Heart left ventricle (tissue), 13 donors: ENCODE data around the gene ENKD1.

Experiments
- CTCF ChIP-seq, 12 donors: fragments of 200-600 bp; sonication (generic) in 4 of 12; IDR thresholded peaks; one replicate each; pipeline versions ENCODE4 v1.5.0 to v1.8.0; 2018 to 2022; ENCODE audit warnings: antibody characterized with exemption in 12 of 12, mild to moderate bottlenecking in 5 of 12
- POLR2A ChIP-seq, 2 donors: fragments of 450-650 bp; IDR thresholded peaks; one replicate each; pipeline ENCODE4 v1.6.1; 2017; ENCODE audit warnings: antibody characterized with exemption in 2 of 2, mild to moderate bottlenecking in 2 of 2, moderate library complexity in 2 of 2
- donor health status: ischemic (EF 13 %, LVEDD 7.1; RV severe dilation, severe dysfunction).
- donor health status: DM: no; HTN: yes; CAD: no.
- donor health status: DM: no; HTN: no; CAD: no.
- donor health status: ischemic (EF 25% LVEDD 6.9; RV normal size, moderate dysfunction).
- donor health status: ischemic (EF 25% LVEDD 5.7; RV mildly dilated, moderate dysfunction).
- donor health status: ischemic (EF 35%, LVEDD 5.7; RV mildly dilated, moderate dysfunction).
- donor health status: nonischemic (EF 11% LVEDD 7.7; RV severe dilation, severe dysfunction).
- donor health status: DM: yes; HTN: yes; CAD: no.
- donor health status: PGD.
- donor health status: ischemic (EF 29% LVEDD 5.4; RV normal size, mild dysfunction).
- donor health status: nonischemic (EF 23%, LVEDD 6.1; RV moderate dilation, normal function).

DNA sequence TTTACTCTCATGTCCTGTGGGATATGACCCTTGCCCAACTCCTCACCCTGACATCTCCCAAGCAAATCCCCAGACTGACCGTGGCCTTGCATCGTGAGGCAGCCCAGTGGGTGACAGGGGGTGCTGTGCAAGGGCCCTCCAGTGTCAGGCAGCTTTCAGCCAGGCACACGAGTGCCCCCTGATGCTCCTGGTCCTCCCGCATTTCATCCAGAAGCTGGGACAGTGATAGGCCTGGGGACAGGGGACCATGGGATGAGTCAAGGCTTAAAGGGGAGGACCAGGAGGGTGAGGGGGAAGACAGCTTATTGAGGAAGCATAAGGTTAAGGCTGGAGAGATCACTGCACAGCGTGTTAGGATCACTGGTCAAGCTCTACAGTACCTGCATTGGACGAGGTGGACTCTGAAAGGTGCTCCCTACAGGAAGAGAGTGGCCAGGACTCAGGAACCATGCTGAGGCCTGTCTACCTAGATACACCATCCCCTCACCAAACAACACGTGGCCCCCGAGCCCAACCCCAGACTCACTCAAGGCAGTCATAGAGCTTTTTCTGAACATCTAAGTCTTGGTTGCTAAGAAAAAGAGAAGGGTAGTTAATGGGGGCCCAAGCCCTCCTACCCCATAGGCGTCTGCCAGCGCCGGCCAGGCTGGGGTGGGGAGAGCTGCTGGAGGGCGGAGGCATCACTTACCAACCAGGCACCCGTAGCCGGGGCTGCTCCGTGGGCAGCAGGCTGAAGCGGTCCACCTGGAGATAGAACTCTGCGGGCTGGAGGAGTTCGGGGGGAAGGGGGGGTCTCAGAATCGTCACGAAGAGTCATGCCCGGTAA is 7.5 kb downstream of the ENKD1 start:
- TF ChIP-seq POLR2A (IDR thresholded peaks at IDR 0.05) (no peak), CTCF (IDR thresholded peaks at IDR 0.05) (no peak)
